ENCODE data around the gene TMPRSS5.

TMPRSS5 gene

DNA sequence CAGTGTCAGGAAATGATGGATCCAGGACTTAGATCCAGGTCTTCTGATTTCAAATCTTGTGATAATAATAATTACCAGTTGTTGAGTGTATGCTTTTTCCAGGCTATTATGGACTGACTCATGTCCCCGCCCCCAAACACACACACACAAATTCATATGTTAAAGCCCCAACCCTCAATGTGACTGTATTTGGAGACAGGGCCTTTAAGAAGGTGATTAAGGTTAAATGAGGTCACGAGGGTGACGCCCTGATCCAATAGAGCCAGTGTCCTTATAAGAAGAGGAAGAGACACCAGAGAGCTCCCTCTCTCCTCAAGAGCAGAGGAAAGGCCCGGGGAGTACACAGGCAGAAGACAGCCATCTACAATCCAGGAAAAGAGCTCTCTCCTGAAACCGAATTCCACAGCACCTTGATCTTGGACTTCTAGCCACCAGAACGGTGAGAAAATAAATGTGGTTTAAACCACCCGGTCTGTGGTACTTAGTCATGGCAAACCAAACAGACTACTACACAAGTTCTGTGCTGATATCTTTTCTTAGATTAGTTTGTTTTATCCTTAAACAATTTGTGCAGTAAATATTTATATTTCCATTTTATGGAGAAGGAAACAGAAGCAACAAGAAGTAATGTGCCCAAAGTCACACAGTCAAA, 8.2 kb downstream of the TMPRSS5 start:
- FAIRE-seq (no peak), DNase-seq (ENCODE audit: insufficient read length, low spot score) (no peak)
- TF ChIP-seq, protein P1, sequence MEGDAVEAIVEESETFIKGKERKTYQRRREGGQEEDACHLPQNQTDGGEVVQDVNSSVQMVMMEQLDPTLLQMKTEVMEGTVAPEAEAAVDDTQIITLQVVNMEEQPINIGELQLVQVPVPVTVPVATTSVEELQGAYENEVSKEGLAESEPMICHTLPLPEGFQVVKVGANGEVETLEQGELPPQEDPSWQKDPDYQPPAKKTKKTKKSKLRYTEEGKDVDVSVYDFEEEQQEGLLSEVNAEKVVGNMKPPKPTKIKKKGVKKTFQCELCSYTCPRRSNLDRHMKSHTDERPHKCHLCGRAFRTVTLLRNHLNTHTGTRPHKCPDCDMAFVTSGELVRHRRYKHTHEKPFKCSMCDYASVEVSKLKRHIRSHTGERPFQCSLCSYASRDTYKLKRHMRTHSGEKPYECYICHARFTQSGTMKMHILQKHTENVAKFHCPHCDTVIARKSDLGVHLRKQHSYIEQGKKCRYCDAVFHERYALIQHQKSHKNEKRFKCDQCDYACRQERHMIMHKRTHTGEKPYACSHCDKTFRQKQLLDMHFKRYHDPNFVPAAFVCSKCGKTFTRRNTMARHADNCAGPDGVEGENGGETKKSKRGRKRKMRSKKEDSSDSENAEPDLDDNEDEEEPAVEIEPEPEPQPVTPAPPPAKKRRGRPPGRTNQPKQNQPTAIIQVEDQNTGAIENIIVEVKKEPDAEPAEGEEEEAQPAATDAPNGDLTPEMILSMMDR (IDR thresholded peaks at IDR 0.05; ENCODE audit: insufficient read depth, missing control alignments), result no peak

DNA sequence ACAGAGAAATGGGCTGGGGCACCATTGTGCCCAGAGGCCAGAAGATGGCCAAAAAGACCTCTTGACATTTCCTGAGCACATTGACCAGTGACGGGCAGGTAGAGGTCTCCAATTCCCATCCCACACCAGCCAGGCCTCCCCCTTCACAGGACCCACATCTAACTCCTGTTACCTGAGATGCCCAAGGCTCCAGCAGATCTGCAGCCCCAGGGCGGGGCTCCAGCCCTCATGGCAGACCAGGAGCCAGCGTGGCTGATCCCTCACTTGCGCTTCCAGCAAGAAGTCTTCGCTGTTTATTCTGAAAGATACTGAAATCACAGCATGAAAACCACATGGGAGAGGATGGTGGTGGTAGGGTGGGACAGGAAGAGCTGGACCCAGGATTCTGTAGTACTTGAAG, 9.0 kb downstream of the TMPRSS5 start:
- FAIRE-seq (no peak), DNase-seq (ENCODE audit: insufficient read length, low spot score) (no peak)
- TF ChIP-seq, protein P1 (IDR thresholded peaks at IDR 0.05; ENCODE audit: insufficient read depth, missing control alignments), result no peak

DNA sequence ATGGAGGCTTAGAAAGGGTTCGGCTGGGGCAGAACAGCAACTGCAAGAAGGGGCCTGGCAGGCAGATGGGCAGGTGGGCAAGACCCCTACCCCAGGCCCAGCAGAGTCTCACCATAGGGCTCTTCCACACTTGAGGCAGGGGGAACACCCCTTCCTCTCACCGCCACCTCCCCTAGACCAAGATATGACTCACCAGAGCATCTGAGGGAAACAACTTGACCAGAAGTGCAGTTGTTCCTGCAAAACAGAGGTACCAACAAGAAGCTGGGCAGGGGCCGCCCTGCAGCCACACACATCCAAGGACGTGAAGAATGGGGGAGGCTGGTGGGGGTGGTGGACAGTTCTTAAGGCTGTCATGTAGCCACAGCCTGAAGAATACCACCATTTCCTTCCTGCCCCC, 10.9 kb downstream of the TMPRSS5 start:
- no peak for DNase-seq (ENCODE audit: insufficient read length, low spot score)
- TF ChIP-seq, protein P1 (IDR thresholded peaks at IDR 0.05; ENCODE audit: insufficient read depth, missing control alignments), result no peak
- no peak for FAIRE-seq

DNA sequence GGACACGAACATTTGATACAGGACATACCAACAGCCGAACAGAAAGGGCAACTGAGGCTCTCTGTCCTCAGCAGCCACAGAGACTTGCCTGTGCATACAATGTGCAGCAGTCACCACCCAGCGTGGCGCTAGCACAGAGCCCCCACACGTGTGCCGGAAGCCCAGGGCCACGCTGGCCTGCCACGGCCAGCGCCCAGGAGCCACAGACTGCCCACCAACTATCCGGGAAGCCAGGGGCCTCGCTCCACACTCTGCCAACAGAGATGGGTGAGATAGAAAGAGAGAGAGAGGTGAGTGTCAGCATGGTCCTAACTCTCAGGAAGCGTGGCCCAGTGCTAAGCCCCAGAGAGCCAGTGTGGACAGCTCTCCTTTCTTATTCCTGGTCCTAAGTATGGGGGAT, 11.7 kb downstream of the TMPRSS5 start:
- DNase-seq (ENCODE audit: insufficient read length, low spot score) (no peak), FAIRE-seq (no peak)
- TF ChIP-seq, protein P1 (IDR thresholded peaks at IDR 0.05; ENCODE audit: insufficient read depth, missing control alignments), result no peak

DNA sequence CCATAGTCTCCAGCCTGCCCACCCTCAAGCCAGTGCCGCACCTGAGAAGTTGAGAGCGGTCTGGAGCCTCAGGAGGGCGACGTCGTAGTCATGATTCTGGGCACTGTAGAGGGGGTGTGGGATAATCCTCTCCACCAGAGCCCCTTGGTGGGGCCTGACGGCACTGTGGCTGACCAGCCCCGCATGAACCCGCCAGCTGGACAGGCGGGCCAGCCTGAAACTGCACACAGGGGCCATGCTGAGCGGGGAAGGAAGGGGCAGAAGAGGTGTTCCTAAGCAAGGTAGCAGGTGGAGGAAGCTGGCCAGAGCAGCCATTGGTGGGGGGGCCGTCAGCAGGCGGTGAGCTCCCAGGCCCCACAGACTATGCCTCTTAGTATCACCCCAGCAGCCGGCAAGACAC, 13.1 kb downstream of the TMPRSS5 start:
- FAIRE-seq, result no peak
- no peak for DNase-seq (ENCODE audit: insufficient read length, low spot score)
- TF ChIP-seq, protein P1 (IDR thresholded peaks at IDR 0.05; ENCODE audit: insufficient read depth, missing control alignments), result no peak

DNA sequence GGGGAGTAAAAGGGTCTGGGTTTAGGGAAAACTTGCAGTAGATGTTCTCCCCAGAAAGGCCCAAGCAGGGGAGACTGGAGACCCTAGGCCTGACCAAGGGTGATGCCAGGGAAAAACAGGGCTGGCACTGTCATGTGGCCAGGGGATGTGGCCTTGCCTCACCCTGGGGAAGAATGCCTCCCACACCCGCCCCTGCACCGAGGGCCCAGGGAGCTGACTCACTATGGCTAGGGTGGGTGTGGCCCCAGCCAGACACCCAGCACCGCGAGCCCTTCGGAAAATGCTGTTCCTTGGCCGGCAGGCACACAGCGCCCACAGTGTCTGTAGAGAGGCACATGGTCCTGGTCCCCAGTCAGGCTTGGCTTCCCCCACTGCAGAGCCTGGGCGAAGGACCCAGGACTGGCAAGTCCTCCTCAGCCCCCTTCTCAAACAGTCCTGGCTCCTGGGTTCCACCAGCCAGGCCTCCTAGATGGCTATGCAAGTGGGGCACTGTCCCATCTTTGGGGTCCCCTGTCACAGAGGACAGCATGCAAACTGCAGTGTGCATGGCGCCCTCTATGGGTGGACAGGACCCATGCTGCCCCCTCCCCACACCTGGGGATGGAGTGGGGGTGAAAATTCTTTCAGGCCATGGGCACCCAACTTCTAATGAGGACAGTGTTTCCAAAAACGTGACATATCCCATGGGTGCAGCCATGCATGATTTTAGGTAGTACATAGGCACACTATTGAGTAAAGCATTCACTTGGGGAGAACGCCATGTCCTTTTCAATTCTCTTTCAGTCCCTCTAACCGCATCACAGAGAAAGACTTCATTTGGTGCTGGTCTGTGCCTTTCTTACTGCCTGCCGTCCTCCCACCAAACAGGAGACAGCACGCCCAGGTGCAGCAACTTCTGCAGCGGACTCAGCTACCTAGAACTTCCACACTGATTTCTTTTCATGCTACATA, 15.2 kb downstream of the TMPRSS5 start:
- TF ChIP-seq, protein P1 (IDR thresholded peaks at IDR 0.05; ENCODE audit: insufficient read depth, missing control alignments), result peak; percentile 45
- DNase-seq (ENCODE audit: insufficient read length, low spot score), result peak; percentile 41

More for the DNA sequence above, 15.2 kb downstream of the TMPRSS5 start:
- FAIRE-seq, result no peak
